A549 (cell line): ENCODE results near the gene ZNF71. TPM values are rescaled to one million over a fixed set of nuclear protein-coding genes. Genes with fewer than 3 reads are reported as not detected.
"Not testable (repeated sequence)": the region's sequence is repeated elsewhere in the genome, so short reads cannot be mapped to it uniquely, and the experiment has no call there.

ENCODE experiments used
- ATAC-seq, 2 experiments: fragments of 200-7000 bp in 1 of 2; fragments of >200 bp in 1 of 2; cut with Nextera tagmentation in 1 of 2; cut with Tn5 transposase in 1 of 2; 3 replicates each; pipeline versions ENCODE4 v1.8.0 to v1.9.1; 2018 to 2020; ENCODE audit warnings: mild to moderate bottlenecking in 1 of 2, moderate library complexity in 1 of 2
- CTCF ChIA-PET: fragments of 300-600 bp; sonication (Branson Sonifier 250); formaldehyde crosslinking; extraction: SDS; loops from one replicate; lab custom pipeline; 2021; ENCODE audit warnings: antibody characterized with exemption, inconsistent platforms; lab: Yijun Ruan, JAX
- POLR2A ChIA-PET: fragments of 350-600 bp; formaldehyde crosslinking; extraction: SDS; loops from one replicate; lab custom pipeline; 2021; ENCODE audit warnings: antibody characterized with exemption, inconsistent platforms; lab: Yijun Ruan, JAX
- DNase-seq, 2 experiments: peaks; one replicate each; pipeline versions ENCODE4 v3.0.0 to v3.0.0-alpha.2; 2011 to 2016; ENCODE audit warnings: low read depth in 1 of 2, low spot score in 1 of 2
- FAIRE-seq: peaks from 2 replicates; lab custom pipeline; 2011; peaks lifted over from hg19 to GRCh38; lab: Jason Lieb, UNC
- H3K27ac ChIP-seq, 2 experiments: fragments of >200 bp; sonication (Bioruptor Twin); formaldehyde crosslinking; 3 replicates each; pipeline ENCODE4 v1.5.1; 2016 to 2017
- H3K4me1 ChIP-seq: fragments of >200 bp; sonication (Bioruptor Twin); formaldehyde crosslinking; 3 replicates; pipeline ENCODE4 v1.6.1; 2016
- H3K4me2 ChIP-seq: fragments of >200 bp; sonication (Bioruptor Twin); formaldehyde crosslinking; 3 replicates; pipeline ENCODE4 v1.6.1; 2016
- H3K4me3 ChIP-seq: fragments of >200 bp; sonication (Bioruptor Twin); formaldehyde crosslinking; 3 replicates; pipeline ENCODE4 v1.5.1; 2016
- H3K9me3 ChIP-seq: fragments of >200 bp; sonication (Bioruptor Twin); formaldehyde crosslinking; 3 replicates; pipeline ENCODE4 v1.6.1; 2016
- BHLHE40 ChIP-seq: IDR thresholded peaks from 2 replicates; pipeline ENCODE4 v1.6.1; 2012; ENCODE audit warnings: low read depth, low read length, inconsistent platforms
- CBX2 ChIP-seq: fragments of 200-600 bp; sonication (generic); IDR thresholded peaks from 2 replicates; pipeline ENCODE4 v1.6.1; 2016; ENCODE audit warnings: low read depth, mild to moderate bottlenecking, borderline replicate concordance
- CBX8 ChIP-seq: fragments of 200-600 bp; sonication (generic); IDR thresholded peaks from 2 replicates; pipeline ENCODE4 v1.6.1; 2016
- EHMT2 ChIP-seq: fragments of 200-600 bp; sonication (generic); IDR thresholded peaks from 2 replicates; pipeline ENCODE4 v1.6.1; 2016; ENCODE audit warnings: antibody characterized with exemption, low read depth, mild to moderate bottlenecking, moderate library complexity
- ELK1 ChIP-seq: fragments of 150-350 bp; IDR thresholded peaks from 2 replicates; pipeline ENCODE4 v1.6.1; 2014; ENCODE audit warnings: low read depth, mild to moderate bottlenecking, low read length
- FOSL2 ChIP-seq, 2 experiments: fragments of 450-650 bp in 1 of 2; fragments of >200 bp in 1 of 2; sonication (Bioruptor Twin) in 1 of 2; formaldehyde crosslinking; IDR thresholded peaks; 2 replicates each; pipeline versions ENCODE4 v1.5.0 to v1.6.1; 2016 to 2020; ENCODE audit warnings: mild to moderate bottlenecking in 1 of 2, moderate library complexity in 1 of 2
- FOXS1 ChIP-seq: fragments of 250-450 bp; sonication (Bioruptor Pico); IDR thresholded peaks from 2 replicates; pipeline ENCODE4 v1.5.0; 2020; ENCODE audit warnings: mild to moderate bottlenecking, moderate library complexity
- GATA3 ChIP-seq: IDR thresholded peaks from 2 replicates; pipeline ENCODE4 v1.6.1; 2012; ENCODE audit warnings: borderline replicate concordance
- HOXA7 ChIP-seq: fragments of 250-450 bp; sonication (Bioruptor Pico); IDR thresholded peaks from 2 replicates; pipeline ENCODE4 v1.5.0; 2020; ENCODE audit warnings: mild to moderate bottlenecking, moderate library complexity
- HOXB5 ChIP-seq: fragments of 250-450 bp; sonication (Bioruptor Pico); IDR thresholded peaks from 2 replicates; pipeline ENCODE4 v1.5.0; 2020; ENCODE audit warnings: mild to moderate bottlenecking, moderate library complexity
- KDM1A ChIP-seq: fragments of 200-600 bp; sonication (generic); IDR thresholded peaks from 2 replicates; pipeline ENCODE4 v1.6.1; 2016; ENCODE audit warnings: low read depth, mild to moderate bottlenecking
- MAZ ChIP-seq: fragments of 150-350 bp; IDR thresholded peaks from 2 replicates; pipeline ENCODE4 v1.6.1; 2014; ENCODE audit warnings: antibody characterized with exemption, low read depth, low read length, borderline replicate concordance
- PBX3 ChIP-seq: IDR thresholded peaks from 2 replicates; pipeline ENCODE4 v1.6.1; 2012
- PHF8 ChIP-seq: fragments of 200-600 bp; sonication (generic); IDR thresholded peaks from 2 replicates; pipeline ENCODE4 v1.6.1; 2016; ENCODE audit warnings: low read depth, mild to moderate bottlenecking, antibody characterized with exemption, moderate library complexity, borderline replicate concordance
- RNF2 ChIP-seq: fragments of 200-600 bp; sonication (generic); IDR thresholded peaks from 2 replicates; pipeline ENCODE4 v1.6.1; 2016; ENCODE audit warnings: low read depth, mild to moderate bottlenecking, antibody characterized with exemption, moderate library complexity, borderline replicate concordance
- SMC3 ChIP-seq: fragments of >200 bp; sonication (Bioruptor Twin); formaldehyde crosslinking; IDR thresholded peaks from 3 replicates; pipeline ENCODE4 v1.6.1; 2018; ENCODE audit warnings: inconsistent platforms
- SREBF2 ChIP-seq: fragments of 450-650 bp; IDR thresholded peaks from 2 replicates; pipeline ENCODE4 v1.6.1; 2014; ENCODE audit warnings: mild to moderate bottlenecking, moderate library complexity
- TFCP2L1 ChIP-seq: fragments of 250-450 bp; sonication (Bioruptor Pico); IDR thresholded peaks from 2 replicates; pipeline ENCODE4 v1.5.0; 2021; ENCODE audit warnings: mild to moderate bottlenecking
- TP53 ChIP-seq: fragments of 250-450 bp; sonication (Bioruptor Pico); IDR thresholded peaks from 2 replicates; pipeline ENCODE4 v1.5.0; 2021; ENCODE audit warnings: mild to moderate bottlenecking, moderate library complexity
- USF2 ChIP-seq: fragments of 450-650 bp; IDR thresholded peaks from 2 replicates; pipeline ENCODE4 v1.6.1; 2014; ENCODE audit warnings: antibody characterized with exemption
- ZC3H11A ChIP-seq: fragments of 450-650 bp; IDR thresholded peaks from 2 replicates; pipeline ENCODE4 v1.6.1; 2014; ENCODE audit warnings: antibody characterized with exemption, mild to moderate bottlenecking
- WGBS: methylation state at CpG from one replicate; pipeline ENCODE4 v1.1.6; 2017; ENCODE audit errors: missing lambda C conversion rate; 5-methylcytosine and 5-hydroxymethylcytosine counted together
- polyA plus RNA-seq, 4 experiments: library from polyadenylated mRNA; depleted of rRNA in 3 of 4; stranded (reverse); fragments of >200 nt; fragmentation: RNase III in 1 of 4; extraction: RNeasy Plus Mini Kit Qiagen cat#74134 plus additional on column Dnase treatment in 1 of 4; gene quantifications; 2 replicates in 3 of 4; 3 replicates in 1 of 4; pipeline ENCODE4 v1.2.3, GENCODE V29; 2011 to 2017
- TF ChIP-seq, protein P1 (sequence below): fragments of 200-600 bp; sonication (generic); IDR thresholded peaks from 2 replicates; pipeline ENCODE4 v1.6.1; 2016; ENCODE audit warnings: antibody characterized with exemption, mild to moderate bottlenecking, moderate library complexity

ZNF71 gene
- polyA plus RNA-seq, 2 of the 4 experiments (the other 2 are of a cell fraction) = 6.8 to 8.1 TPM

DNA sequence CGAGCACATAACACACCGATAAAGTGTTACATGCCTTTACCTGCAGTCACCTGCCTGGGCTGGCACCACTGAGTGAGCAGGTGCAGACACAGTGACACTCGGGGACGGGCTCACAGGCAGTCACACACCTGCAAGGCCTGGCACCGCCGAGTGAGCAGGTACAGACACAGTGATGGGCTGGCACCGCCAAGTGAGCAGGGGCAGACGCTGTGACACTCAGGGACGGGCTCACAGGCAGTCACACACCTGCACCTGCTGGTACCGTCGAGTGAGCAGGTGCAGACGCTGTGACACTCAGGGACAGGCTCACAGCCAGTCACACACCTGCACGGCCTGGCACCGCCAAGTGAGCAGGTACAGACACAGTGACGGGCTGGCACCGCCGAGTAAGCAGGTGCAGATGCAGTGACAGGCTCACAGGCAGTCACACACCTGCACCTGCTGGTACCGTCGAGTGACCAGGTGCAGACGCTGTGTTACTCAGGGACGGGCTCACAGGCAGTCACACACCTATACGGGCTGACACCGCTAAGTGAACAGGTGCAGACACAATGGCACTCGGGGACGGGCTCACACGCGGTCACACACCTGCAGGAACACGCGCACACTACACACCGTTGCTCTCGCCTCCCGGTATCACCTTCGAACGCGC lies 76.0 kb downstream of the ZNF71 start:
- H3K4me2 ChIP-seq = no peak overlapping the region
- TF ChIP-seq FOSL2 (IDR thresholded peaks at IDR 0.05) = no peak
- TF ChIP-seq FOSL2 (CRISPR knock-in tag; IDR thresholded peaks at IDR 0.05) = no peak
- TF ChIP-seq USF2 = no peak
- TF ChIP-seq HOXA7 (CRISPR knock-in tag) = no peak
- no peak for TF ChIP-seq CBX2
- TF ChIP-seq TP53 (CRISPR knock-in tag) = no peak
- TF ChIP-seq PBX3 = no peak
- TF ChIP-seq RNF2 = no peak
- no peak for TF ChIP-seq EHMT2
- TF ChIP-seq CBX8 = no peak
- 64% methylated on average over 23 of the region's 35 CpGs for WGBS
- H3K27ac ChIP-seq = no peak overlapping the region
- ChIA-PET CTCF (no interaction called here), POLR2A (no interaction called here)
- H3K9me3 ChIP-seq = peaks cover 60% of the 10 kb centered on the region
- FAIRE-seq = no peak
- no peak overlapping the region for H3K4me3 ChIP-seq
- ATAC-seq = no peak
- no peak for DNase-seq
- H3K4me1 ChIP-seq = no peaks in the 10 kb centered on the region

DNA sequence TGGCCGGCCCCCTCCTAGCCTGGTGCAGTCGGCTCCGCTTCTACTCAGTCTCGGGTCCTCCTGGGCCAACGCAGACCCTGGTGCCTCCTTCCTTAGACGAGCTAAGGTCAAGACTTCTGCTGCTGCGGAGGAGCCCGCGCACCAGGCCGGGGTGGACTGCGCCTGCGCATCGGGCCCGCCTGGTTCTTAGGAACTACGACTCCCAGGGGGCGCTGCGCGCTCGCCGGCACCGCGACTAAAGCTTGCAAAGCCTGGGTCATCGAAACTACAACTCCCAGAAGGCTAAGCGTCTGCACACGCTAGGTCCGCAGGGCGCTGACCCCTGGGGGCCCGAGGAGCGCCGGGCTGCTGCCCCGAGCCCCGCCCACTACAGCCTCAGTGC lies 76.5 kb downstream of the ZNF71 start, which contains the start of gene ZNF835:
Gene ZNF835, minus strand, starts transcription at position 145 of the 382 bp plus-strand sequence. CDS start 6,559 bp downstream, outside the sequence.
- 69% methylated on average over 32 of the region's 32 CpGs for WGBS
- POLR2A ChIA-PET = no interaction called here
- peaks cover 59% of the 10 kb centered on the region for H3K9me3 ChIP-seq
- ATAC-seq = no peak
- no peak for FAIRE-seq
- H3K4me2 ChIP-seq = no peak within 1 kb of the TSS
- no peak for TF ChIP-seq GATA3
- no peak for TF ChIP-seq SREBF2
- no peak for TF ChIP-seq SMC3
- TF ChIP-seq MAZ = no peak
- TF ChIP-seq HOXB5 (CRISPR knock-in tag) = no peak
- TF ChIP-seq, protein P1, sequence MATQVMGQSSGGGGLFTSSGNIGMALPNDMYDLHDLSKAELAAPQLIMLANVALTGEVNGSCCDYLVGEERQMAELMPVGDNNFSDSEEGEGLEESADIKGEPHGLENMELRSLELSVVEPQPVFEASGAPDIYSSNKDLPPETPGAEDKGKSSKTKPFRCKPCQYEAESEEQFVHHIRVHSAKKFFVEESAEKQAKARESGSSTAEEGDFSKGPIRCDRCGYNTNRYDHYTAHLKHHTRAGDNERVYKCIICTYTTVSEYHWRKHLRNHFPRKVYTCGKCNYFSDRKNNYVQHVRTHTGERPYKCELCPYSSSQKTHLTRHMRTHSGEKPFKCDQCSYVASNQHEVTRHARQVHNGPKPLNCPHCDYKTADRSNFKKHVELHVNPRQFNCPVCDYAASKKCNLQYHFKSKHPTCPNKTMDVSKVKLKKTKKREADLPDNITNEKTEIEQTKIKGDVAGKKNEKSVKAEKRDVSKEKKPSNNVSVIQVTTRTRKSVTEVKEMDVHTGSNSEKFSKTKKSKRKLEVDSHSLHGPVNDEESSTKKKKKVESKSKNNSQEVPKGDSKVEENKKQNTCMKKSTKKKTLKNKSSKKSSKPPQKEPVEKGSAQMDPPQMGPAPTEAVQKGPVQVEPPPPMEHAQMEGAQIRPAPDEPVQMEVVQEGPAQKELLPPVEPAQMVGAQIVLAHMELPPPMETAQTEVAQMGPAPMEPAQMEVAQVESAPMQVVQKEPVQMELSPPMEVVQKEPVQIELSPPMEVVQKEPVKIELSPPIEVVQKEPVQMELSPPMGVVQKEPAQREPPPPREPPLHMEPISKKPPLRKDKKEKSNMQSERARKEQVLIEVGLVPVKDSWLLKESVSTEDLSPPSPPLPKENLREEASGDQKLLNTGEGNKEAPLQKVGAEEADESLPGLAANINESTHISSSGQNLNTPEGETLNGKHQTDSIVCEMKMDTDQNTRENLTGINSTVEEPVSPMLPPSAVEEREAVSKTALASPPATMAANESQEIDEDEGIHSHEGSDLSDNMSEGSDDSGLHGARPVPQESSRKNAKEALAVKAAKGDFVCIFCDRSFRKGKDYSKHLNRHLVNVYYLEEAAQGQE = no peak
- TF ChIP-seq USF2 = no peak
- no peak for TF ChIP-seq KDM1A
- no peak for TF ChIP-seq ELK1
- no peak for TF ChIP-seq TFCP2L1 (CRISPR knock-in tag)
- TF ChIP-seq FOXS1 (CRISPR knock-in tag) = no peak
- no peak for TF ChIP-seq EHMT2
- TF ChIP-seq BHLHE40 = no peak
- no peak for TF ChIP-seq ZC3H11A
- TF ChIP-seq PHF8 = no peak
- TF ChIP-seq PBX3 = no peak
- no peak within 1 kb of the TSS for H3K4me3 ChIP-seq
- no peak for DNase-seq
- H3K27ac ChIP-seq = no peak within 1 kb of the TSS
- CTCF ChIA-PET = no interaction called here
- H3K4me1 ChIP-seq = no peaks in the 10 kb centered on the region

DNA sequence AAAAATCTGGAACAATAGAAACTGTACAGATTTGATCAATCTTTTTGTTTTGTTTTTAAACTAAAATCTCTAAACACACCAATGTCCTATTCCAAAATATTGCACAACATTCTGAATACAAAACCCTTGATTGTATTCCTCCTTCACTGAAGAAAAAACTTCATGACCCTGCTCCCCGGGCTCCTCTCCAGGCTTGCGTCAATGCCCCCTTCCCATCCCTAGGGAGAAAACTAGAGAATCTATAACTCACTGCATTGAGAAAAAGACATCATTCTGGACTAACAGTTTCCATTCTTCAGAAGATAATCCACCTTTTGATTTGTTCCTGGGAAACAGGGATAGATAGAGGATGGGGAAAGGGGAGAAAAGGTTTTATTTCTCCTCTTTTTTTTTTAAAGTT lies 77.5 kb downstream of the ZNF71 start:
- H3K4me3 ChIP-seq, POLR2A ChIA-PET, H3K27ac ChIP-seq, CTCF ChIA-PET, FAIRE-seq, DNase-seq, H3K4me2 ChIP-seq, H3K4me1 ChIP-seq, ATAC-seq: not testable (repeated sequence)
- 39% methylated on average over 2 of the region's 2 CpGs for WGBS
- H3K9me3 ChIP-seq = peaks cover 57% of the 10 kb centered on the region
